ENCODE results near the gene ELP4.

Gene ELP4

DNA sequence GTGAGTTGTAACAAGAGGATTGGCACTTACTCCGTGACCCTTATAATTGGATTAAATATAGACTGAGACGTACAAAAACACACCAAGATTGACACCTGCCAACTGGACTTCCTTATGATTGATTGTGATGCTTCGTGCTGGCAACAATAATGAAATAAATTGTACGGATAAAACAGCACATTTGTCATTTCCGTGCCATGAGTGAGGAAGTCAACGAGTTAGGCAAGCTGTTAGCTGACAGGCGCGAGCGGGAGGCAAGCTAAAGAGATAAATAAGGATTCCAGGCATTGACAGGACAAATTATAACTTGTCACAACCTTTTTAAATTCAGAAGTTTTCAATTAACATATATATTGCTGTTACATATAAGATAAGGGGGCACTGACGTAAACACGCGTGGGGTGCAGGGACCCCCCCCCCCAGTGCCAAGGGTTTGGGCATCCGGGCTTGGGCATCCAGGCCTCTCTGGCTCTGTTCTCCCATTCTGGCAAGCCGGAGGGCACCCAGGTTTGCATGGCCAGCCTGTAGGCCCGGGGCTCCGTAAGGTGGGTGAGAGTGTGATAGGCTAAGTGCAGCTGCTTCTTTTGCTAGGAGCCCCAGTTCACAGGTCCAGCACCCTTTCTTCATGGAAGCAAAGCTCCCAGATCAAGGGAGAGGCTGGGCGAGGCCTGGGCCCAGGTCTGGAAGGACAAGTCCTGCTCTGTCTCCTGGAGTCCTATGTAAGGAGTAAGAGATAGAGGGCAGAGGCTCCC is 312.8 kb downstream of the ELP4 start:
- DNase-seq (ENCODE audit: low read depth in 2 of 3, low spot score in 1 of 3) = no peak

DNA sequence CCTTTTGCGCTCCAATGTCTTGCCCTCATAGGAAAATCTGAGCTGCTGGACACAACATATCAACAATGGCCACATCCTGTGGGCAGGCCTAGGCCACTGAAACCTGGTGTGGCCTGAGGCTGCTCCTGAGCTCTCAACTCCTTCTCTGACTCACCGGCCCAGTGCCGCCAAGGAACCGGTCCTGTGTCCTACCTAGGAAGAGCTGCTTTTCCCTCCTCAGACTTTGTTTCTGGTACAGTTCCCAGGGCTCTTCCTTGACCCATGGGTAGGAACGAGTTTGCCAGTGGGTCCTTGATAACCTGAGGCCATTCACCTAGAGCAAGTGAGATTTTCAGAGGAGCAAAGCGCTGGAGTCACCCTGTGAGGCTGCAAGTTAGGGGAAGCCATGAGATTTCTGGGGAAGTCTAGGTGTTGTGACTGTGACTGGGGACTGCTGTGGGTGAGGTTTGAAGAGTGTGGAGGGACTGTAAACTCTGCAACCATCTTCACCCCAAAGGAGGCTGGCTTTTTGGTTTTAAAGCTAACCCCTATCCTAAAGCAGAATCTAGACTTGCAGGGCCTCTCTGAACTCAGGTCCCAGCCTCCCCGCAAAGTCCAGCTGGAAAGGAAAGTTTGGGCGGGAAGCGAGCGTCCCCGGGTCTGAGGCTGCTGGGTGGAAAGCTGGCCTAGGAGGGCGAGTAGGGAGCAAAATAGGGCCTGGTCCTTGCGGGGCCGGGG is 313.5 kb downstream of the ELP4 start:
- no peak for DNase-seq (ENCODE audit: low read depth in 2 of 3, low spot score in 1 of 3)

DNA sequence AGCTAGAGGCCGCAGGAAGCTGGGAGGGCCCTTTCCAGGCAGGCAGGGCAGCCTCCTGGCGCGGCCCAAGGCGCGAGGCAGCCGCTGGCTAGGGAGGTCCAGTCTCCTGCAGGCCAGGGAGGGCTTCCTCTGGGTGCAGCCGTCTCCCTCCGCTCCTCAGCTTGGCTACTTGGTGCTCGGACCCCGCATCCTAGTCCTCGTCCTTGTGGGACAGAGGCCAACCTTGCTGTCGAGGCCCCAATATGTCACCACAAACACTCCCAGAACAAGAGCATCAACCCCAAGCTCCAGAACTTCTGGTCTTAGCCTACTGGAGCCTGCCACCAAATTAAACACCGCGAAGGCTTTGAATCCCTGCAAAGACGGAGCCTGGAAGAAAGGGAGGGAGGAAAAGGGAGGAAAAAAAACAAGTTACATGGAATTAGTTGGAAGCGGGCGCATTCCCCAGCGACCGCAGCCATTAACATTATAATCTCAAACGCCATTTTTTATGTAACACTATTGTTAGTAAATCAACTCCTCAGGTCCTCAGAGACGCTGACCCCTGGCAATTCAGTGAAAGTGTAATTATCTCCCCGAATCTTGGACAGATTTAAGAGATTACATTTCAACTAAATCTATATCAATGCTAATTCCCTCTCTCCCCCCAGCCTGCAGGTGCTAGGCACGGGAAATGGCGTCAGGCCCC is 314.2 kb downstream of the ELP4 start:
- DNase-seq (ENCODE audit: low read depth in 2 of 3, low spot score in 1 of 3) = no peak

DNA sequence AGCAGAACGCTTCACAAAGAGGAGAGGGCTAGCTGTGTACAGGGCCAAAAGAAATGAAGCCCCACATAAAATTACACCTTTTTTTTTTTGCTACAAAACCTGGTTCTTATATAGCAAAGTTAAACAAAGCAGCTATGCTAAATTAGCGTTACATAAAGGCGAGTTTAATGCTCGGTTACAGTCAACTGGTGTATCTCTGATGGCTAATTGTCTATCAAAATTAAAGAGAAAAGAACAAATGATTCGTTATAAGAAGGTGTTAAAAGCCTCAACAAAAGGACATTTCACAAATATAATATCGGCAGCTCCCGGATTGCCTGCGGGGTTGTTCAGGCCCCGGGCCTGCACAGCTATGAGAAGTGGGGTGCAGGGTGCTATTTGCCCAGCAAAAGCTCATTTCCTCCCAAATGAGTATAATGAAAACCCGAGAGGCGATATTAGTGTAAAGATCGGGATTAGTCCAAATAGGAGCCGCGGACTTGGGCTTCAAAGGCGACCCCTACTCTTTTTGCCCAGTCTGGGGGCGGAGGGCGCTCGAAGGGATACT is 314.8 kb downstream of the ELP4 start:
- no peak for DNase-seq (ENCODE audit: low read depth in 2 of 3, low spot score in 1 of 3)

DNA sequence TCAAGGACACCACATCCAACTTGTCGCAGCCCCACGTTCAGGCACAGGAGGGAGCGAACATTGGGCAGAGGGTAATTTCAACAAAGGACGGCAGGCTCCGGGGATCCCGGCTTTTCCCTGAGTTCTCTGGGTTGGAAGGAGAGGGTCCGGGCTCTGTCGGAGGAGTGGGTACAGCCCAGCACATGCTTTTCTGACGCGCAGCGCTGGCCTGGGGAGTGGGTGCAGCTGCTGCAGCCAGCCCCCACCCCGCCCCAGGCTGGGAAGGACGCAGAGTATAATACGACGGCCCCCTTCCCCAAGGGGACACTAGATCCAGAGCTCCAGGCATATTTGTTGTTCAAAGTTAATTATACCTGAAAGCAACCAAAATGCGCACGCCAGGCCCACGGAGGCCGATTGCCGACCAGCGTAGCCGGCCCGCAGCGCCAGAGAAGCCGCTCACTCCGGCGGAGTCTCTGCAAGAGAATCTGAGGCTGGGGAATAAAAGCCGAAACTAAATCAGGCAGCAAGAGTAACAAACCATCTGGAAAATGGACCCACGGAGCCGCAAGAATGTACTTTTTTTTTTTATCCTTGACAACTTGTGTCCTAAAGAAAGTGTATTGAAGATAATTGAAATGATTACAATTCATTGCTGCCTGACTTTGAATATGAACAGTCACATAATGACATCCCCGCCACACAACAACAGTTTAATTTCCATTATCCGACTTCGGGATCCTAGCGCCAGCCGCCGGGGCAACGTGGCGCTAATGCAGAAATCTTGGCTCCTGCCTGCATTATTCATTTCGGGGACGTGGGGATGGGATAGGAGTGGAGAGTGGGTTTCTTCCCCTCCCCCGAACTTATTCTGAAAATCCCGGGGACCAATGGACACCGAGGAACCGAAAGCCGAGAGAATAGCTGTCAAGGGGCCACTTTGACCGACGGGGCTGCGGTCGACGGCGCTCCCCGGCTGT is 315.6 kb downstream of the ELP4 start:
- DNase-seq (ENCODE audit: low read depth in 2 of 3, low spot score in 1 of 3) = no peak

DNA sequence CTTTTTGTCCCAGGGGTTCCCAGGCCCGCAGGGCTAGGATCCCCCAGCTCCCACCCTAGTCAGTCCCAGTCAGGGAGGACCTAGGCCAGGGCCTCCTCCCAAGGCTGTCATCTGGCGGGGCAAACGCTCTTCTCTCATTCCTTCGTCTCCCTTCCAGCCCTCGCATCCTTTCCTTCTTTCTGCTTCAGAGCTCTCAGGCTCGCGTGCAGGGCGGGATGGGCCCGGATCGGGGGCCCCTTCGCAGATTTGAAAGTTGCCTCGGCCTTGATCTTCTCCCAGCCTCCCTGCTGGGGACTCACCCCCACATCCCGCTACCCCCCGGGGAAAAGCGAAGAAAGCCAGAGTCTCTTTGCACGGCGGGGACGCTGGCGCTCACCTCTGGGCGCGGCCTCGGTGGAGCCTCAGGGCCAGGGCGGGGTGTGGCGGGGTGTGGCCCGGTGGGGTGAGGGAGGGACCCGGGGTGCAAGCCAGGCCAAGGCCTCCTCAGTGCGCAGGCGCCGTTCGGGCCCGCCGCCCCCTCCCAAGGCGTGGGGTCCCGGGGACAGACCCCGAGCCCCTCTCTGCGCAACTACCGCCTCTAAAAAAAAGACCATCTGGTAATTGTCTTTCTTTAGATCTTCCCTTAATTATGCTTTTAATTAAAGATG is 316.4 kb downstream of the ELP4 start:
- no peak for DNase-seq (ENCODE audit: low read depth in 2 of 3, low spot score in 1 of 3)

DNA sequence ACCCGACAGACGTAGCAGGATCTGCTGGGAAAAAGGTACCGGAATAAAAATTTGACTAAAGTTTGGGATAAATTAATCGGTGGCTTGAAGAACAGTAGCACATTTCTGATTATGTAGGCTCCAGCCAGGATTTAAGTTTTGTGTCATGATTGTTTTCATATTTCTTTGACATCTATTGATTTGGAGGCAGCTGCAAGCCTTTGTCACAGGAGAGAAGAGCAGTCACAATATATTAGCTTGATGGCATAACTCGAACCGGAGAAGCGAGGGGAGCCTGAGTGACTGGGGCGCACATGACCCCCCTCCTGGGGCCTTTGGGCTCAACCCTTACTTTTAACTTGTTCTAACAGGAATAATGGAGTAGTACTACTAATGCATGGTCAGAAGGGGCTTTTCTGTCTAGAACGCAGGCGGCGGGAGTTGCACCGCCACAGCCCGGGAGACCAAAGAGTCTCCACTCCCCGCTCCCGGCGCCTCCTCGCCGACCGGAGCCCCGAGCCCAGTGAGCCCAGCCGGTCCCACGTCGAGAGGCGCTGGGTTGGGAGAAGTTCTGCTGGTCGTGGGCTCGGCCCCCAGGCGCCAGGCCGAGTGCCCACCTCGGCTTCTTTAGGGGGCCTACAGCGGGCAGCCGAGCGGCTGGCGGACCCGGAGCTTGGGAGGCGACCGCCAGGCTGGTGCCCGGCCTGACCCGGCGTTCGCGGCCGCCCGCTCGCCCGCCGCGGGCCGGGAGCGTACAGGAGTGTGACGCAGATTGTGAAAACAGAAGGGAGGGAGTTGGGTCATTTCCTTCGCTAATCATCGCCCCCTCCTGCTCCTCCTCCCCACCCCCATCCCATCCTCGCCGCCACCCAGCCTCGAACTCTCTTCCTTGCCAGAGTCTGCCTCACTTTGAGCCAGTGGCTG is 317.2 kb downstream of the ELP4 start:
- no peak for DNase-seq (ENCODE audit: low read depth in 2 of 3, low spot score in 1 of 3)

DNA sequence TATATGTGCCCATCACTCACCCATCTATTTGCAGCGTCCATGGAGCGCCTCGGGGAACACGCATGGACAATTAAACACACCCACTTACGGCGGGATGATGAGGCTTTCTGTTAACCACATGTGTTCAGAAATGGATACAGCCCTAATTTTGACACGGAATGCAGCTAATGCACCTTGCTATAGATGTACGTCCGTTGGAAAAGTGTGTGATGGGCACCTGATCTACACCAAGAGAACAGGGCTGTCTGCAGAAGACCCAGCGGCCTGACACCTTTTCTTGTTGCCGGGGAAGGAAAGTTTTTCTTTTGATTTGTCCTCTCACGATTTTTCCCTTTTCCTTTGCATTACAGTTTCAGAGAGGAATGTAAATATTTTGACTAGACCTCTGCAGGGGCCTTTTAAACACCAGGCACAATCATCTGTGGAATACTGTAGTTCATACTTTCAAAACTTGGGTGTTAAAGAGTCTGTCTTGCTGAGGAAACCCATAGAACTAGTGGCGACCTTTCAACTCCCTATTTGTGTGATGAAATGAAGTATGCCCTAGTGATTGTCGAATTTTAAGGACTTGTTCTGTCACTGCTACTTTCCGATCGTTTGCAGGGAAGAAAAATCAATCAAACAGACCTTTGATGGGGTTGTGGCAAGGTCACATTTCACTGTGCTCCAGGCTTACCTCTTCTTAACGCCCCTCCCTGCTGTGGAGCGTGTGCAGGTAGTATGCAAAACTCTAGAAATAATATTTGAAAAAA is 318.1 kb downstream of the ELP4 start:
- DNase-seq (ENCODE audit: low read depth in 2 of 3, low spot score in 1 of 3) = no peak

DNA sequence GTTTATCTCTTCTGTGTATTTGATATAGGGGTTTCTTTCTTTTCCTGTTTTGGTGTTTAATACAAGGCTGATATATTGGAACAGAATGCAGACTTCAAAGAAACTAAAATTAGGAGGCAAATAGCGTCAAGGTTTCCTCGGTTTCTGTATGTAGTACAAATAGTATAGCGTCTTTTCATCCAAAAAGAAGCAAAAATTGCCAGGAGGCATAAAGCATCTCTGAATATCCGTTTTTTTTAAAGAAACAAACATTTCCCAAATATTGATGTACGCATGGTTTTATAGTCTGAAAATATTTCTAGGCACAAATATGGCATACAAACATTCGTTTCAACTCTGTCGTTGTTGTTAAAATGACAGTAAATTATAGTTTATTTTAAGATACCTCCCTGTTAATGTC is 318.6 kb downstream of the ELP4 start:
- DNase-seq (ENCODE audit: low read depth in 2 of 3, low spot score in 1 of 3) = no peak

DNA sequence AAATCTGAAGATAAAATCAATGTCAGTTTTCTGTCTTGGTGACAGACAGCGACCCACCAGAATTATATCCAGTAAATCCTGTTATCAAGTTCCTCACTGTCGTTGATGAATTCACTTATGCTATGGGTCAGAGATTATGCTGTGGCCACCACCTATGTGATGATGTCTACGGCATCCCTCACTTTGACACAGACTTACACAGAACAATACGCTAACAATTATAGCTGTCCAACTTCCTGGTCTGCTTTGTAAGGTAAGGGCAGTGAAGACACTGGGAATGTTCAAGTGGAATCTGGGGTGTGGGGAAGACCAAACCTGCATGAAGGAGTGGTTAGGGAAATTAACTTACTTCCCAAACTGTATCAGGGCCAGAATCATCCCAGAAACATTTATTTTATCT is 320.8 kb downstream of the ELP4 start:
- DNase-seq (ENCODE audit: low read depth in 2 of 3, low spot score in 1 of 3) = no peak

DNA sequence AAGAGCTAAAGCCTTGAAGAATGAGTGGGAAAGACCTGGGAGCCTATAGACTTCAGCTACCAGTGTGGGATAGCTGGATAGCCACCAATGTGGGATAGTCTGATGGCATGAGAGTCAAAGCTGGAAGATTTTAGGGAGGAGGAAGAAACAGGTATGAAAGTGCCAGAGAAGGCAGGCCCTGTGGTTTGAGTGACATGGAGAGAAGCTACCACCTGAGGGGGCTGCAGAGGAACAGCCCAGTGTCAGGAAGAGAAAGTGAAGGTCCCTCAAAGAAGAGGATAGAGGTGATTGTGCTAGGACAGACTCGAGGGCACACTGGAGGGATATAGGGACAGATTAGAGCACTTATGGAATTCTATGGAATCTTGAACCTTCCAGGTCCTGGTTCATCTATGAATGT is 324.7 kb downstream of the ELP4 start:
- no peak for DNase-seq (ENCODE audit: low read depth in 2 of 3, low spot score in 1 of 3)
